Breast epithelium (tissue), 3 donors: ENCODE results near the gene PROK2.

Experiments
- CTCF ChIP-seq, 3 donors: fragments of 450-650 bp; IDR thresholded peaks; one replicate each; pipeline ENCODE4 v1.5.1; 2016 to 2017; ENCODE audit warnings: antibody characterized with exemption in 3 of 3, mild to moderate bottlenecking in 3 of 3, moderate library complexity in 3 of 3
- POLR2AphosphoS5 ChIP-seq, 3 donors: sonication (generic); formaldehyde crosslinking; IDR thresholded peaks; one replicate each; pipeline ENCODE4 v1.6.1; 2017; ENCODE audit warnings: antibody characterized with exemption in 3 of 3

- TF ChIP-seq CTCF (IDR thresholded peaks at IDR 0.05) (no peak), POLR2AphosphoS5 (IDR thresholded peaks at IDR 0.05) (no peak)
These were observed 40.8 kb upstream of the PROK2 start for GRCh38 chr3:71825551-71826283.
